Measurements from ENCODE around the gene NKAIN1.
"Not testable (repeated sequence)": the region's sequence is repeated elsewhere in the genome, so short reads cannot be mapped to it uniquely, and the experiment has no call there.

NKAIN1 gene

DNA sequence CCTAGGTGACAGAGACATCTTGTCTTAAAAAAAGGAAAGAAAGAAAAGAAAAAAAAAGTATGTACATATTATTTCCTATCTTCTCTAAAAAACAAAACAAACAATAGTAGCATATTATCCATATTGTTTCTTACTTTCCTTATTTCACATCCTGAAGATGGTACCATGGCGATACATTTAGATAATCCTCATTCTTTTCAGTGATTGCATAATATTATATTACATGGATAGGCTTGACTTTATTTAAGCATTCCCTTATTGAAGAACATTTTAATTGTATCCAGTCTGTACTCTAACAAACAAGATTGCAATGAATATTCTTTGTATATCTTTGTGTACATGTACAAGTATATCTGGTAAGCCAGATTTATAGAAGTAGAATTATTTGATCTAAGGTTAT is 91.3 kb downstream of the NKAIN1 start:
- no peak for DNase-seq

DNA sequence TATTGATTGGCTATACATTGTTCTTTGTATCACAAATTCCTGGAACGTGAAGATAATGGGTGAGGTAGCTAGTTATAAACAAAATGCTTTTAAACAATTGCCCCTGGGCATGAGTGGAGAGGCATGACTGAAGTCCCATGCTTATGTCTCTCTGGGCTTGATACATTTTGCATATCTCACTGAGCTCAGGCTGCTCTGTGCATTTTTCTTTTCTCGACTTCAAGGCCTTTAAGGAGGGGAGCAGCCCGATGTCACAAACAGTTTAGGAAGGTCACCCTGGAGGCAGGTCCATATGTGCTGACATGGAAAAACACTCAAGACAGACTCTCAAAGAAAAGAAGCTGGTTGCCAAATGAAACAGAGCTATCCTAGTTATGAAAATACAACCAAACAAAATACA is 94.0 kb downstream of the NKAIN1 start:
- no peak for DNase-seq

DNA sequence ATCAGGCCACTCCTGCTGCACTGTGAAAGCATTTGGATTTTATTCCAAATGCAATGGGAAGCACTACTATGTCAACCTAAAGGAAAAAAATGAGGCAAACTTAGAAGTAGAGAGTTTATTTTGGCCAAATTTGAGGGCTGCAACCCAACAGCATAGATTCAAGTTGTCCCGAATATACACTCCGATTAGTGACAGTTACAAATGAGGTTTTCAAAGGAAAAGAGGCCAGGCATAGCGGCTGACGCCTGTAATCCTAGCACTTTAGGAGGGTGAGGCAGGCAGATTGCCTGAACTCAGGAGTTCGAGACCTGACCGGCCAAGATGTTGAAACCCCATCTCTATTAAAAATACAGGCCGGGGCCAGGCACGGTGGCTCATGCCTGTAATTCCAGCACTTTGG is 95.2 kb downstream of the NKAIN1 start:
- no peak for DNase-seq

DNA sequence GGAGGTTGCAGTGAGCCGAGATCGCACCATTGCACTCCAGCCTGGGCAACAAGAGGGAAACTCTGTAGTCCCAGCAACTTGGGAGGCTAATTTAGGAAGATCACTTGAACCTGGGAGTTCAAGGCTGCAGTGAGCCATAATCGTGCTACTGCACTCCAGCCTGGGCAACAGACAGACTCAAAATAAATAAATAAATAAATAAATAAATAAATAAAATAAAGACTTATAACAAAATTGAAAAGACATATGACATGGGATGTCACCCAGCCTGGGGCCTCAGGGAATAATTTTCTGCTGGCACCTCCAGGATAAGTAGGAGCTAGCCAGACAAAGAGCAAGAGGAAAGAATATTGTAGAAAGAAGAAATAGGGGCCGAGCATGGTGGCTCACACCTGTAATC is 96.2 kb downstream of the NKAIN1 start:
- DNase-seq: no peak

DNA sequence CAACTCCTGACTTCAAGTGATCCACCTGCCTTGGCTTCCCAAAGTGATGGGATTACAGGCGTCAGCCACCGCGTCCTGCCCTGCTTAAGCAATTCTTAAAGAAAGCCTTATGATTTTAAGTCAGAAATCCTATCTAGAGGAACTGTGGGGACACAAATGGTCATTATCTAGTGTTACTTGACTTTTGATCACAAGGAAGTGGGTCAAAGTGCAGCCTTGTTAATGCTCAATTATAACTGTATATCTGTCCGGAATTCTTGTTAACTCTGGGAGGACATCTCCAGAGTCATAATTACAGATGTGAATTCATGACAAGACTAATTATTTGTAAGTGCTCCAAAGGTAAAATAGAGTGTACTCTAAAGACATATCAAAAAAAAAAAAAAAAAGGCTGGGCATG is 97.3 kb downstream of the NKAIN1 start:
- DNase-seq: no peak

DNA sequence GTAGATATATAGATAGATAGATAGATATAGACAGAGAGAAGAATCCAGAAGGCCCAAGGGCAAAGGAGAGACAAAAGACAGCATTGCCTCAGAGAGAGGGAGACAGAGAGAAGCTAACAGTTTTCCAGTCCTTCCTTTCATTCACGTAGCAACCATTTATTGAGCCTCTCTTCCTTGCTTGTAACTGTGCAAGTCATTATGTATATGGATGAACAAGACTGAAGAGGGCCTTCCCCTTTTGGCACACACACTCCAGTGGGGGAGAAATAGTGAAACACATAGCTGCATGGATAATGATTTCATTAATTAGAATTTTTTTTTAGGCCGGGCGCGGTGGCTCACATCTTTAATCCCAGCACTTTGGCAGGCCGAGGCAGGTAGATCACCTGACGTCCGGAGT is 99.4 kb downstream of the NKAIN1 start:
- DNase-seq: no peak

DNA sequence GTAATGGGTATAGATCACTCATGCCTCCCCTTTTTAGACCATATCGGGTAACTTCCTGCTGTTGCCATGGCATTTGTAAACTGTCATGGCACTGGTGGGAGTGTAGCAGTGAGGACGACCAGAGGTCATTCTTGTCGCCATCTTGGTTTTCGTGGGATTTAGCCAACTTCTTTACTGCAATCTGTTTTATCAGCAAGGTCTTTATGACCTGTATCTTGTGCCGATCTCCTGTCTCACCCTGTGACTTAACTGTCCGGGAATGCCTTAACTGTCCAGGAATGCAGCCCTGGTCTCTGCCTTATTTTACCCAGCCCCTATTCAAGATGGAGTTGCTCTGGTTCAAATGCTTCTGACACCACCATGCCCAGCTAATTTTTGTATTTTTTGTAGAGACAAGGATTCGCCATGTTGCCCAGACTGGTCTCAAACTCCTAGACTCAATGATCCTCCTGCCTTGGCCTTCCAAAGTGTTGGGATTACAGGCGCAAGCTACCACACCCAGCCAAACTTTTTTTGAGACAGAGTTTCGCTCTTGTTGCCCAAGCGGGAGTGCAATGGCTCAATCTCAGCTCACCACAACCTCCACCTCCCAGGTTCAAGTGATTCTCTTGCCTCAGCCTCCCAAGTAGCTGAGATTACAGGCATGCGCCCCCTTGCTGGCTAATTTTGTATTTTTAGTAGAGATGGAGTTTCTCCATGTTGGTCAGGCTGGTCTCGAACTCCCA is 100.7 kb downstream of the NKAIN1 start:
- not testable (repeated sequence) for DNase-seq

DNA sequence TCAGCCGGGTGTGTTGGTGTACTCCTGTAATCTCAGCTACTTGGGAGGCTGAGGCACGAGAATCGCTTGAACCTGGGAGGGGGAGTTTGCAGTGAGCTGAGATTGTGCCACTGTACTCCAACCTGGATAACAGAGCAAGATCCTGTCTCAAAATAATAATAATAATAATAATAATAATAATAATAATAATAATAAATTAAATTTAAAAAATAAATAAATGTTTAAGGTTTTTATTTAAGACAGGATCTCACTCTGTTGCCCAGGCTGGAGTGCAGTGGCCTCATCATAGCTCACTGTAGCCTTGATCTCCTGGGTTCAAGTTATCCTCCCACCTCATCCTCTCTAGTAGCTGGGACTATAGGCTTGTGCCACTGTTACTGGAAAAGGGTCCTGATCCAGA is 101.8 kb downstream of the NKAIN1 start:
- not testable (repeated sequence) for DNase-seq

DNA sequence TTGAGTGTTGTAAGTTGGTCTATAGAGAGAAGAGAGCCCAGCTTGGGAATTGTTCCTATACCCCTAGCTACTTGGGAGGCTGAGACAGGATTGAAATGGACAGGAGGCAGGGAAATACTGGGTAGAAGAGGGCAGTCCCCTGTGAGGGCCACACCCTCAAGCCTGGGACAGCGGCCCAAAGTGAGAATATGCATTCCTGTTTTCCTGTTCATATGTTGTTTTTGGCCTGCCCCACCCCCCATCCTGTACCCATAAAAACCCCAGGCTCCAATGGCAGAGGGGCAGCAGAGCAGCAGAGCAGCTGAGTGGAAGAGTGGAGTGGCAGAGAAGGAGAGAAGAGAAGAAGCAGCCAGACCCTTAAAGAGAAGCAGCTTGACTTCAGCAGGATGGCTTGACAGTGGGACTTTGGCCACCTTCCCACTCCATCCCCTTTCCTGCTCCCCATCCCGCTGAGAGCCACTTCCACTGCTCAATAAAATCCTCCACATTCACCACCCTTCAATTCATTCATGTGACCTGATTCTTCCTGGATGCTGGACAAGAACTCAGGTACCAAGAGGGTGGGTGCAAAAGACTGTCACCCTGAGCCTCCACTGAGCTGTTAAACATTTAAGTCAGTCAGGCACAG is 103.6 kb downstream of the NKAIN1 start:
- DNase-seq: no peak

DNA sequence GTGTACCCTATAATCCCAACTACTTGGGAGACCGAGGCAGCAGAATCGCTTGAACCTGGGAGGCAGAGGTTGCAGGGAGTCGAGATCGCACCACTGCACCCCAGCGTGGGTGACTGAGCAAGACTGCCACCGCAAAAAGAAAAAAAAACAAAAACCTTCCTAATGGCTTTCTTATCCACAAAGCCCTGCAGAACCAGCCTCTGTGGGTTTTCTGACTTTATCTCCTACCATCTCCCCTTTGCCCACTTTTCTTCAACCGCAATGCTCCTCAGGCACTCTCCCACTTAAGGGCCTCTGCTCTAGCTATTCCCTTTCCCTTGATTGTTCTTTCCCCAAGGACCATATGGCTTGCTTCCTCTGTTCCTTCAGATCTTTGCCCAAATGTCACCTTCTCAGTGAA is 106.3 kb downstream of the NKAIN1 start:
- DNase-seq: no peak
